ENCODE data around the gene FOCAD. TPM values are rescaled to one million over a fixed set of nuclear protein-coding genes. Genes with fewer than 3 reads are reported as not detected.

Gene FOCAD
- total and polyA plus RNA-seq, 10 of the 15 experiments (the other 5 are each of a cell fraction or from before 2014, with no cell fraction given) = 13.7 to 93.0 (median 41.8) TPM

DNA sequence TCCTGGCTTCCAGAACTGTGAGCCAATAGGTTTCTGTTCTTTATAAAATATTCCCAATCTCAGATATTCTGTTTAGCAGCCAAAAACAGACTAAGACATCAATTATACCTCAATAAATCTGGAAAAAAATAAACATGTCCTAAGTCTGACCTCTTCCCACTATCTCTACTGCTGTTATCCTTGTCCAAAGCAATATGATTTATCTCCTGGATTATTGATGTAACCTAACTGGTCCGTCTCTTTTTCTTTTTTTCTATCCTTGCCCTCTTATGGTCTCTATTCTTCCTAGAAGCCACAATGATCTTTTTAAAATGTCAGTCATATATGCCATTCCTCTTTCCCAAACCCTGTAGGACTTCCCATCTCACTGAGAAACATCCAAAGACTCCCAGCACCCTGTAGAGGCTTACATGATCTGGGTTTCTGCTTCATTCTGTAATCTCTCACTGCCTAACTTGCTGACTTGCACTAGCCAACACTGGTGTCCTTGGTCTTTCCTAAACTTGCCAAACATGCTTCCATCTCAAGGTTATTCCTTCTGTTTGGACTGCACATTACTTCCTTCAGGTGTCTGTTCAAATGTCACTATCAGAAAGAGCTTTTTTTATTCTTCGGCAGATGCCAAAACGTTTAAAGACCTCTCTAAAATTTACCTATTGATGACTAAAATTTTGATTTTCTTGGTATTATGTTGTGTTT is 13.1 kb downstream of the FOCAD start:
- no peaks in the 10 kb centered on the region for H4K20me1 ChIP-seq (ENCODE audit: control insufficient read depth, insufficient read depth)
- ChIA-PET SMC1A (ENCODE audit: uncharacterized antibody, unreplicated experiment) (interaction anchor here (1.2 kb wide), 1 partner anchor 12 kb away, joined by 4 read pairs; no protein-coding TSS in a partner anchor), CTCF (interaction anchor here (0.8 to 1.5 kb wide), 3 partner anchors 9 to 170 kb away, joined by 3 to 4 read pairs (median 4); no protein-coding TSS in a partner anchor), POLR2A (interaction anchor here (0.7 to 1.4 kb wide), 2 partner anchors 10 to 75 kb away, joined by 3 read pairs; partner anchors contain the start of gene MLLT3), RAD21 (ENCODE audit: unreplicated experiment) (no interaction called here)
- 91% methylated on average over 3 of the region's 3 CpGs for WGBS (ENCODE audit: insufficient coverage, insufficient replicate concordance, low lambda C conversion rate, missing lambda C conversion rate)
- in situ Hi-C loops (cut with MboI) = no loop called here
- H3K79me2 ChIP-seq (ENCODE audit: control insufficient read depth, insufficient read depth, low read length) = peaks cover 8% of the 10 kb centered on the region
- FAIRE-seq (no peak), DNase-seq (ENCODE audit: low read depth, low spot score) (no peak), ATAC-seq (no peak)
- no peaks in the 10 kb centered on the region for H3K36me3 ChIP-seq (ENCODE audit: control insufficient read depth in 2 of 2, insufficient read depth in 2 of 2, low read length in 1 of 2)
- no TSS peak for BruUV-seq (replicated peaks)
- H3K9ac ChIP-seq (ENCODE audit: control insufficient read depth, insufficient read depth, low read length) = no peak overlapping the region
- H3K27ac ChIP-seq (ENCODE audit: control insufficient read depth, insufficient read depth) = no peak overlapping the region
- TF ChIP-seq BMI1 (IDR thresholded peaks at IDR 0.05; ENCODE audit: borderline replicate concordance) (no peak), ASH2L (IDR thresholded peaks at IDR 0.05; ENCODE audit: borderline replicate concordance, low read depth) (no peak), RAD21 (IDR thresholded peaks at IDR 0.05; ENCODE audit: insufficient read depth, low read depth, low read length) (no peak), ZBTB40 (IDR thresholded peaks at IDR 0.05; ENCODE audit: borderline replicate concordance) (no peak), FOXM1 (IDR thresholded peaks at IDR 0.05; ENCODE audit: low read depth, low read length) (no peak), PAX8 (IDR thresholded peaks at IDR 0.05) (no peak), CREM (IDR thresholded peaks at IDR 0.05; ENCODE audit: low read depth) (no peak), NFXL1 (IDR thresholded peaks at IDR 0.05; ENCODE audit: borderline replicate concordance) (no peak), CREB1 (IDR thresholded peaks at IDR 0.05; ENCODE audit: low read depth) (no peak), MEF2B (IDR thresholded peaks at IDR 0.05; ENCODE audit: partially characterized antibody, poor library complexity, severe bottlenecking) (no peak), KAT2A (conservative IDR thresholded peaks at IDR 0.05; ENCODE audit: control insufficient read depth, low read depth, low read length) (no peak), RFX5 (IDR thresholded peaks at IDR 0.05; ENCODE audit: low read depth, low read length) (no peak), NR2C1 (IDR thresholded peaks at IDR 0.05) (no peak)
- TF ChIP-seq, protein P1, sequence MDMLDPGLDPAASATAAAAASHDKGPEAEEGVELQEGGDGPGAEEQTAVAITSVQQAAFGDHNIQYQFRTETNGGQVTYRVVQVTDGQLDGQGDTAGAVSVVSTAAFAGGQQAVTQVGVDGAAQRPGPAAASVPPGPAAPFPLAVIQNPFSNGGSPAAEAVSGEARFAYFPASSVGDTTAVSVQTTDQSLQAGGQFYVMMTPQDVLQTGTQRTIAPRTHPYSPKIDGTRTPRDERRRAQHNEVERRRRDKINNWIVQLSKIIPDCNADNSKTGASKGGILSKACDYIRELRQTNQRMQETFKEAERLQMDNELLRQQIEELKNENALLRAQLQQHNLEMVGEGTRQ (IDR thresholded peaks at IDR 0.05; ENCODE audit: borderline replicate concordance, low read depth, low read length) = no peak
- no peaks in the 10 kb centered on the region for H3K27me3 ChIP-seq (replicated peaks in 1 of 2; ENCODE audit: control insufficient read depth in 2 of 2, insufficient read depth in 2 of 2, low read length in 1 of 2)
- H2AFZ ChIP-seq (ENCODE audit: control insufficient read depth, low read depth, low read length) = no peak overlapping the region
- no peak overlapping the region for H3K4me2 ChIP-seq (ENCODE audit: control insufficient read depth, insufficient read depth)
- H3K4me3 ChIP-seq = no peak overlapping the region
- intact Hi-C loops (cut with micrococcal nuclease; ENCODE audit: unreplicated experiment) = no loop called here
- no peaks in the 10 kb centered on the region; the same call in 1 of the 2 replicates for H3K4me1 ChIP-seq (ENCODE audit: control insufficient read depth, insufficient read depth, low read length)
- no peaks in the 10 kb centered on the region for H3K9me3 ChIP-seq (replicated peaks; ENCODE audit: control insufficient read depth, insufficient read depth, low read length)
